HTR-8/SVneo (cell line): ENCODE data around the gene KCNK10.

Experiments
- DNase-seq: peaks from one replicate; pipeline ENCODE4 v3.0.0; 2011; ENCODE audit warnings: low spot score, mixed read lengths; ENCODE audit not compliant: insufficient read length
- FAIRE-seq: peaks from 2 replicates; lab custom pipeline; 2011; peaks lifted over from hg19 to GRCh38; lab: Jason Lieb, UNC

The KCNK10 gene

GRCh38 chr14:88232771-88233170 is 90.3 kb downstream of the KCNK10 start:
- no peak for DNase-seq
- no peak for FAIRE-seq

GRCh38 chr14:88231603-88232002 is 91.5 kb downstream of the KCNK10 start:
- FAIRE-seq (no peak), DNase-seq (no peak)

GRCh38 chr14:88229428-88229827 is 93.6 kb downstream of the KCNK10 start:
- DNase-seq (no peak), FAIRE-seq (no peak)

DNA sequence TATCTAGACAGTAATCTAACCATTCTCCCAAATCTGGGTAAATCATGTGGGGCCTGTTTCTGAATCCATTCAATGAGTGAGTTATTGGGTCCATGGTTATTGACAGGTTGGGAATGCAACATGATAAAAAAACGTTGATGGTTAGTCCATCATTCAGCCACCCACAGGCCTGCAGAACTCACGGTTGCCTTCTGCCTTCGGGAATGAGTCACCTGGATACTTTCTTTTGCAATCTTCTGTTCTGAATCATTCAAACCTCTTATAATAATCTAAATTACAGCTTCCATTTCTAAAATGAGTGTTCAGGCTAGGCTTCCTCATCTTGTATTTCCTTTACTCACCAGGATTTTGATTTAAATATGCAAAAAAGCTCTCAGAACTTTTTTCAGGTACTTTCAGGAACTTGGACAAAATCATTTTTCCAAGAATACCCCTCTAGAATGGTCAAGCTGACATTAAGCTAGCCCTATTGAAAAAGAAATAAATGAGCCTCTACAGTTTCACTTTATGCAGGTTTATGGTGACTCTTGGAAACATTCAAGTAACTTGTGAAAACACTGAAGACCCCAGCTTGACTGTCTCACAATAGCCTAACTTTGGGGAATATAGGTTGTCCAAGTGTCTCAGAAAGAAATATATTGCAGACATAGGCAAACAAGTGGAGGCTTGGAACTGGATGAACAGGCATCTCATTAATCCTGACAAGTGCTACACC is 94.4 kb downstream of the KCNK10 start:
- FAIRE-seq (no peak), DNase-seq (no peak)

DNA sequence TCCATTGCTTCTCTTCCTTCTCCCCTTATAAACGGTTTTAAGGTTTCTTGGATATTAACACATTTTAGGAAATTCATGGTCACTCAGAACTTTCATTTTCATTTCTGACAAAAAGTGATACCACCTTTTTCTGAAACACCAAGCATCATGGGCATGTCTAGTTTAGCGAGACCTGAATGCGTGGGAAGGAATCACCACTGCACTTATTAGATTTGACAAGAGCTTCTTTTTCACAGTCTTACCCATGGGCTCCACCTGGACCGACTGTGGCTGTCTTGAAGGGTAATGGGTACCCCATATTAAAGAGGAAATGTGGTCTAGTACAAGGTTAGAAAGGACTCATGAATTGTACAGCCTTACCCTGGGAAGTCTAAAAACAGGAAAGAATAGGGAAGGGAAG is 95.4 kb downstream of the KCNK10 start:
- no peak for FAIRE-seq

GRCh38 chr14:88225721-88226120 is 97.3 kb downstream of the KCNK10 start:
- no peak for FAIRE-seq
- DNase-seq, result no peak

More for the DNA sequence above, 95.4 kb downstream of the KCNK10 start:
- no peak for DNase-seq

DNA sequence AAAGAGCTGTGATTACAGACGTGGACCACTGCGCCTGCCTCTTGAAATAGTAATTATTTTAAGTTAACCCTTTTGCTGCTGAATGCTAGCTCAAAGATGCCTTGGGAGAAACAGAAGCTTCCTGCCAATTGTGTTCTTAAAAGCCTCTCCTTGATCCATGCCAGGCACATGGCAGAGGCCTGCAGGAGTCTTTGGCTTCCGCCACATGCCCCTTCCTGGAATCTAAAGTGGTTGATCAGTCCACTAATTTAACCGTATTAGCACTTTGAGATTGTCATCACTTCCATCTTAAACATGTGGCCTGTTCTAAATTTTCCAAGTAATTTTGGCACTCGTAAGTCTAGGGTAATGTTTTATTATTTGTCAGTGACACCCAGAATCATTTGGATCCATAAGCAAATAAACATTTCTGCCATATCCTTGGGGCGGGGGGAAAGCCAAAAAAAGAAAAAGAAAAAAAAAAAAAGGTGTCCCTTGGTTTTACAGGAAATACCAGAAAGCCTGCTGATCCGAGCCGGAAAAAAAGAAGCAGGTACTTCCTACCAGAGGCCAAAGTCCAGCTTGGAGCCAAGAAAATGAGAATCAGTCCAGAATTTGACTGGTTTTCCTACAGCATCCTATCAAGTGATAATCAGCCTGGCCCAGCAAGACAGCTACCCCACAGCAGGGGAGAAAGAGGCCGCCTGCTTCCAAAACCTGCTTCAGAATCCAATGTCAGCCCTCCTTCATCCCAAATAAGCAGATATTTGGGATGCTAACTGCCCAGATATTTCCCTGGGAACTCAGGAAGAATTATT is 104.8 kb downstream of the KCNK10 start:
- FAIRE-seq (no peak), DNase-seq (no peak)

- FAIRE-seq (no peak), DNase-seq (no peak)
These were observed 110.4 kb downstream of the KCNK10 start for GRCh38 chr14:88212691-88213090.

GRCh38 chr14:88210426-88210825 is 112.6 kb downstream of the KCNK10 start:
- FAIRE-seq (no peak), DNase-seq (no peak)

- DNase-seq (no peak), FAIRE-seq (no peak)
These were observed 113.8 kb downstream of the KCNK10 start for GRCh38 chr14:88209273-88209672.

DNA sequence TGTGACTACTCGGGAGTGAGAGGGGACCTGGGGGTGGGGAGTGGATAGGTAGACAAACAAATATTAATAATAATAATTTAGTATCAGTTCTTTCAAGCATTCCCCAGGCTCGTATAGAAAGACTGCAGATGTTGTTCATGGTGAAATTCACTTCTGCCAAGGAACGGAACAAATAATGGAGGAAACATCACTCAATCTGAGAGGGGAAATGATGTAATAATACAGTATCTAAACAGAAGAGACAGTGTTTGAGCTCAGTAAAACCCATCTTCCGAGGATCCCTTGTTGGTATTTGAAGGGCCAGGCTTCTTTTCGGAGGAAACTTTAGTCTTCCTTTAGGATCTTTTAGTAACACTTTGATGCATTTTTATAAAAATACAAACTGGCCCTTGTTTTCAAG is 114.2 kb downstream of the KCNK10 start:
- DNase-seq (no peak), FAIRE-seq (no peak)

- FAIRE-seq (no peak), DNase-seq (no peak)
These were observed 118.8 kb downstream of the KCNK10 start for GRCh38 chr14:88204221-88204620.

DNA sequence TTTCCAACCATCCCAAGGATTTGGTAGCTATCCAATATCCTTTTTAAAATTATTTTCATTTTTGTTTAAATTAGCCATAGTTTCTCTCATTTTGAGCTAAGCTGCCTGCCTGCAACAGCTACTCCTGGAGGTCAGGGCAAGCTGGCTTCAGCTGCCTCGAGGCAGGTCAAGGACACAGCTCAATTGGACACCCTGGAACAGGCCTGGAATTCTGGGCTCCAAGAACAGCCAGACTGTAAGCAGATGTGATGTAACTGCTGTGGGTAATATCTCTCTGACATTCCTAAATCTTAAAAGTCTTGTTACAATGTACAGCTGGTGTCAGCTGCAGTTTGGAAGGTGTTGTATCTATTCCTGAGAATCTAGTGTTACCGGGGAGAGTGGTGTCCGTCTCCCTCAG is 119.8 kb downstream of the KCNK10 start:
- no peak for FAIRE-seq
- no peak for DNase-seq

DNA sequence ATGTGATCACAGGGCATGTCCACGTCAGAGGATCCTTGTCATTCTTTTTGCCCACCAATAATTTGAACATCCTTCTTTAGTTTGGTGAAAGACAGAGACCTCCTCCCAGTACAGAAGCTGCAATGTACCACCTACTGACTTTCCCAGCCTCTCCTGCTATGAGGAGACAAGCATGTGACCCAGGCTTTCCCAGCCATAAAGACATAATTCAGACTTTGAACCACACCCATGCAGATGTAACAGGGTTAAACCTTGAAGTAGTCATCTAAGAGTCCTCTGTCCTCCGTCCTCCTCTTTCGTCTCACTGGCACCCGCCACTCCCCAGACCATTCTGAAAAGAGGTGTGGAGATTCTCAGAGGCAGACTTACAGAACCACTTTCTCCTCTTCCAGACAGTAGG is 120.8 kb downstream of the KCNK10 start:
- no peak for FAIRE-seq
- DNase-seq, result no peak

DNA sequence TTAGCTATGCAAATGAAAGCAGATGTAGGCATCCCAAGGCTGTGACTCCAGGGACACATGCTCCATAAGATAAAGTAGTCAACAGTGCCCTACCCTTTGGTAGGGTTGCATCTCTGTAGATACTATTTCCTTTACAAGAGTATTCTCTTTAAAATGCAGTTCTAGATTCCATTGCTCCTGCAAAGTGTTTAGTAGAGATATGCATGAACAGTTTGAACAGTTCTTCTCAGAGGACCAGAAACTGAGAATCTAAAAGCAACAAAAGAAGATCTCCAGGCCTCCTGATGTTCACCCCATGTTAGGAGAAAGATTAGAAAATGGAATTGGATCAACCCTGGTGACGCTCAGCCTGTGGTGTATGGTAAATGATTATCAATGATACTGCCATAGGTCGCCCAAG is 121.2 kb downstream of the KCNK10 start:
- FAIRE-seq (no peak), DNase-seq (no peak)

GRCh38 chr14:88199882-88200281 is 123.2 kb downstream of the KCNK10 start:
- DNase-seq, result no peak
- no peak for FAIRE-seq

DNA sequence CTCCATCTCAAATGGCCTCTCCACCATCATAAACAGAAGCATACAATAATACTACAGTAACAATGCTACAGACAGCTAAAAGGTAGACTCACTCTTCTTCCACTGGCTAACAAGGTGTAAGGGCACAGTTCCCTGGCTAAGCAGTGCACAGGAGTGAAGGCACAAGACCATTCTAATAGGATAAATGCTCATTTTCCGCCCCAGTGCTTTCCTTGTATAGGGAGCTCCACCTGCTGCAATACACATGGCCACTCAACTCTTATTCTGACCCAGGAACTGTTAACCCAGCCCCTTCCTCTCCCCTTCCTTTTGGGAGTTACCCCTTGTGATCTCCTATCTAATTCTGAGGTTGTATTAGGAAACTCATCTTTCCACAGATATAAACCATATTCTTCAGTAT is 124.6 kb downstream of the KCNK10 start:
- FAIRE-seq (no peak), DNase-seq (no peak)

- FAIRE-seq (no peak), DNase-seq (no peak)
These were observed 126.1 kb downstream of the KCNK10 start for GRCh38 chr14:88196925-88197324.

DNA sequence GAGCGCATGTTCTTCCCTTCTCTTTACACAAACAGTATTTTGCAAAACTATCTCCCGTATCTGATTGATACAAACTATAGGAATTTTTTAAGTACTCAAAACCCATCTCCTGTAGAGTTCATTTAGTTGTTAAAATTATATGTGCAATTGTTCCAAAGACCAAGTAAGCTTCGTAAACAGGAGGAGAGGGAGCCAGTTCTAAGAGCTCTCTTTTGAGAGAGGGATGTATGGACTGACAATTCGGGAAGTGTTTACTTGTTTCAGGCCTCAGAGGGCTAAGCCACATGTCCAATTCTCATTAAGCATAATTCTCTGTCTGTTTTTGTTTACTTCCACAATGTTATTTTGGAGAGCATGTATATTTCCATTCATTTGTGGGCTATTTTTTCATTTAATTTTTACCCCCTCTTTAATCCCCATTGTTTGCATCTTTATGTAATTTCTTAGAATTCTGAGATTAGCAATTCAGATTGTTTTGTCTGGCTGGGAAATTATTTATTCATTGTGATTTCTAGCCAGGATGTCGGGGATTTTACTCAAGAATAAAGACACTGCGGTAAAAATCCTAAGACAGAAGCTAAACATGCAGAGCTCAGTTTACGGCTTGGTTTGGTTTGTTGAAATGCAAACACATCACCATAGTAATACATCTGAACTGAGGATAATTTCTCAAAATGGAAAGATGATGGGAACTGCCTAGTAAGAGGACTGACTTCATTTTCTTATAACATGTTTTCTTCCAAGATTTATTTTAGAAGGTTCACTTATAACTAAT is 126.8 kb downstream of the KCNK10 start:
- FAIRE-seq (no peak), DNase-seq (no peak)

GRCh38 chr14:88195676-88196075 is 127.4 kb downstream of the KCNK10 start:
- no peak for DNase-seq
- no peak for FAIRE-seq

- no peak for FAIRE-seq
- DNase-seq, result no peak
These were observed 128.5 kb downstream of the KCNK10 start for GRCh38 chr14:88194531-88194930.
